GM21723 (cell line): Measurements from ENCODE around the gene PSMB11.

Experiments used
- ATAC-seq: cut with Tn5 transposase; IDR thresholded peaks from one replicate; pipeline ENCODE4 v1.9.1; 2021; ENCODE audit warnings: mild to moderate bottlenecking, moderate library complexity; ENCODE audit not compliant: unreplicated experiment

PSMB11 gene

DNA sequence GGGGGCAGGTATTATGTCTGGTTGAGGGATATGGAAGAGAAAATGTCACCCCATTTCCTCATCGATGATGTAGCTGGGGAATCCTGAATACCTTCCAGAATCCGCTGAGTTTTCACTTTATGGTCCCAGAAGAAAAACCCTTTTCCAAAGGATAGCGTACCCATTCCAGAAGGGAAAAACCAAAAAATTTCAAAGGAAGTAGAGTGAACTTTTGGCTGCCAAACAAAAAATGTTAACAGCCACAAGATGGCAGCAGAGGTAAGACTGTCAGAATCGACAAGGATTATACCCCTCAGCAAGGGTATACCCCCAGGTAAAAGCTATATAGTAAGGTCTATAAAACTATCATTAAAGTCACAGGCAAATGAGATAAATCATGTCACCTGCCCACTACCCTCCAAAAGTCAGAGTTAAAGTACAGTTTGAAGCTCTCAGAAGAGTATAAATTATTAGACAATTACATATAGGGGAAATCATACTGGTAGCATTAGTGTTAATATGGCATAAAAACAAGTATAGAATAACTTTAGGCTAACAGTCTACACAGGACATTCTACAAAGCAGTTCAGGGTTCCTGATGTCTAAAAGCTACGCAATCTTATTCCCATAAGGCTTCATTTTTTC lies 34.9 kb downstream of the PSMB11 start:
- ATAC-seq = no peak

GRCh38 chr14:23077962-23078361 lies 36.0 kb downstream of the PSMB11 start:
- ATAC-seq = no peak

DNA sequence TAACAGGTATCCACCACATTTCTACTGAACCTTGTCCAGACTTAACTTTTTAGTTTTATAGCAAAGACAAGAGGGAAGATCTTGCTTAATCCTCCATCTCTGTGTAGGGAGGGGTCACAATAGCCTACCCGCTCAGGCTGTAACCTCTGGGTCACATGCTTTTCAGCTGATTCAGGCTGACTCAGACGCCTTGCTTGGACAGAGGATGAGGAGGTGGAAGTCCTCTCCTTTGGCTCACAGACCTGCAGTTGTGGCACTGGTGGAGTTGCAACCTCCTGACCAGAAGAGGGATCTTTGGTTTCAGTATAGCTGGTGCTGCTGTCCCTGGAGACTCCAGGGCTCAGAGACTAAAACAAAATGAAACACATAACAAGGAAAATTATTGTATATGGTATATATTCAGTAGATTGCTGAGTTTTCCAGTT lies 36.7 kb downstream of the PSMB11 start:
- ATAC-seq = no peak

DNA sequence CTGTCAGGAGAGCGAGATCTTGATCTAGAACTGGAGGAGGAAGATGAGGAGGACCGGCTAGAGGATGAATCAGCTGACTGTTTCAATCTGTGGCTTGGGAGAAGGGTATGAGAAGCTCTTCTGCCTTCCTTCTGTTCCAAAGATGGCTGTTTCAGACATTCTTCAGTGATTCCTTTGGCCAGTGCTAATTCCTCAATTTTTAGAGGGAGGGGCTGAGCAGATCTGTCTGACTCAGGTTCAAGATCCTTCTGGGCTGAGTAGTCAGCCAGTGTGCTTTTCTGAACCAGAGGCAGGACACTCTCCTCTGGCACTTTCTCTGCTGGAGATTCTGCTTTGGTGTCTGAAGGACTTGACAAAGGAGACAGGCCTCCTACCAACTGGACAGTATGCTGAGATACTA lies 37.7 kb downstream of the PSMB11 start:
- ATAC-seq = no peak

DNA sequence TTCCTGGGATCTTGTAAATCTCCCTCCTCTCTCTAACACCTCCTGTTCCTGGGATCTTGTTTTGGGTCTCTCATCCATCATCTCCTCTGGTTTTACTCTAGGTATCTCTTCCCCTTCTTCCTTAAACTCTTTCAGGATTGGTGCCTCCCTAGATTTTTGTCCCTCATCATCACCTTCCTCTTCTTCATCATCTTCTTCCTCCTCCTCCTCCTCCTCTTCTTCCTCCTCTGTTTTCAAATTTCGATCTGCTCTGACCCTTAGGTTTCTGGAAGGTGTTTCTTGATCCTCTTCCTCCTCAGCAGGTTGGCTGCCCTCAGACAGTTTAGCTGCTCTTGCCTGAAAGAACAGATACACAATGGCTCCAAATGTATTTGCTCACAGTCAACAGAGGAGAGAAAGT lies 38.5 kb downstream of the PSMB11 start:
- no peak for ATAC-seq

GRCh38 chr14:23085458-23085857 lies 43.4 kb downstream of the PSMB11 start:
- ATAC-seq = no peak

- no peak for ATAC-seq
Observed at GRCh38 chr14:23086565-23086964, 44.6 kb downstream of the PSMB11 start.

GRCh38 chr14:23089498-23090253 lies 47.7 kb downstream of the PSMB11 start:
- no peak for ATAC-seq

DNA sequence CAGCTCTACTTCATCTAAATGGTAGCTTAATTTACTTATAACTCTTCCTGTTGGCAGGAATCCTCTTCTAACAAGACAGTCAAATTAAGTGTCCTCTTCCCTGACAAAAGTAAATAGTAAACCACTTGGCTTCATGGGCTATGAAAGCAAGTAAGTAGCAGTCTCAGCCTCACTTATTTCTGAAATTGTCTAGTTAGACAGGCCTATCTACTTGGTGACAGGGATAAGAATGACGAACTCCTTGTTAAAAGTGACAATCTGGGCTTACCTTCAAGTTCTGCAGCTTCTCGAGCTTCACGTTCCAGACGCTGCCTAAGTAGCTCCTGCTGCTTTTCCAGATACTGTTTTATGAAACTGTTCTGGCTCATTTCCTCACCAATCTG lies 48.2 kb downstream of the PSMB11 start:
- no peak for ATAC-seq

- ATAC-seq = no peak
Observed at GRCh38 chr14:23091294-23092225, 49.5 kb downstream of the PSMB11 start.

- no peak for ATAC-seq
Observed at GRCh38 chr14:23093104-23093503, 51.1 kb downstream of the PSMB11 start.

DNA sequence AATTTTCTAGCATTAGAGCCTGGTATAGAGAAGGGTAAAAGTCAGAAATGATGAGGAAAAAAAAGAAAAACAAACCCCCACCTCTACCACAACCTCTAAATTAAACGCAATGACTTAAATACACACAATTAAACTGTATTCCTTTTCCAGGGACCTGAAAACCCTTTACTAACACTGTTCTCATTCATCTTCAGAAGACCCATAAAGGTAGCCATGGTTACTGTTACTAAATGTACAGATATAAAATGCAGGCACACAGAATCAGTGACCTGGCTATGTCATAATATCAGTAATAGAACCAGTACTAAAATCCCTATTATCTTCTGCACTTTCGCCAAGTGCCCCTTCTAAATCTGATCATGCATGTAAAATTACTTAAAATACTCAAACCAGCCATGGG lies 51.5 kb downstream of the PSMB11 start:
- ATAC-seq = no peak
